SK-N-SH treated with all-trans-retinoic acid at 6 μM for 48 hours (cell line): ENCODE data around the gene RGS2.

Experiments used
- ATAC-seq: fragments of 200-7000 bp; cut with Tn5 transposase; 3 replicates; pipeline ENCODE4 v1.9.1; 2020; ENCODE audit warnings: mild to moderate bottlenecking, moderate library complexity
- ARNTL ChIP-seq: fragments of 450-650 bp; formaldehyde crosslinking; IDR thresholded peaks from 2 replicates; pipeline ENCODE4 v1.5.0; 2020; ENCODE audit warnings: low read depth, mild to moderate bottlenecking, moderate library complexity, borderline replicate concordance
- CREB5 ChIP-seq: fragments of 250-450 bp; sonication (Bioruptor Pico); IDR thresholded peaks from 2 replicates; pipeline ENCODE4 v1.5.1; 2020; ENCODE audit warnings: low read depth, mild to moderate bottlenecking, moderate library complexity
- CSDC2 ChIP-seq: fragments of 250-450 bp; sonication (Bioruptor Pico); IDR thresholded peaks from 2 replicates; pipeline ENCODE4 v1.5.0; 2020; ENCODE audit warnings: mild to moderate bottlenecking, moderate library complexity
- CSRNP3 ChIP-seq: fragments of 250-450 bp; sonication (Bioruptor Pico); IDR thresholded peaks from 2 replicates; pipeline ENCODE4 v1.5.1; 2021; ENCODE audit warnings: mild to moderate bottlenecking, moderate library complexity
- ESRRG ChIP-seq: fragments of 250-450 bp; sonication (Bioruptor Pico); IDR thresholded peaks from 2 replicates; pipeline ENCODE4 v1.6.1; 2021; ENCODE audit warnings: mild to moderate bottlenecking
- GLIS3 ChIP-seq: fragments of 250-450 bp; sonication (Bioruptor Pico); IDR thresholded peaks from 2 replicates; pipeline ENCODE4 v1.5.0; 2020; ENCODE audit warnings: mild to moderate bottlenecking, moderate library complexity
- ISL1 ChIP-seq: fragments of 250-450 bp; sonication (Bioruptor Pico); IDR thresholded peaks from 2 replicates; pipeline ENCODE4 v2.1.2; 2022; ENCODE audit warnings: mild to moderate bottlenecking, moderate library complexity
- OSR1 ChIP-seq: fragments of 250-450 bp; sonication (Bioruptor Pico); IDR thresholded peaks from 2 replicates; pipeline ENCODE4 v1.8.0; 2022; ENCODE audit warnings: moderate library complexity, mild to moderate bottlenecking, inconsistent platforms
- PATZ1 ChIP-seq: fragments of 250-450 bp; sonication (Bioruptor Pico); IDR thresholded peaks from 2 replicates; pipeline ENCODE4 v1.8.0; 2020; ENCODE audit warnings: mild to moderate bottlenecking, moderate library complexity, borderline replicate concordance
- POU6F1 ChIP-seq: fragments of 250-450 bp; sonication (Bioruptor Pico); IDR thresholded peaks from 2 replicates; pipeline ENCODE4 v1.8.0; 2021; ENCODE audit warnings: low read depth, mild to moderate bottlenecking, moderate library complexity, borderline replicate concordance
- PPARA ChIP-seq: fragments of 250-450 bp; sonication (Bioruptor Pico); IDR thresholded peaks from 2 replicates; pipeline ENCODE4 v1.5.0; 2020; ENCODE audit warnings: mild to moderate bottlenecking, borderline replicate concordance
- RARB ChIP-seq: fragments of 250-450 bp; sonication (Bioruptor Pico); IDR thresholded peaks from 2 replicates; pipeline ENCODE4 v1.8.0; 2021; ENCODE audit warnings: mild to moderate bottlenecking, moderate library complexity
- TCF4 ChIP-seq: fragments of 250-450 bp; sonication (Bioruptor Pico); IDR thresholded peaks from 2 replicates; pipeline ENCODE4 v1.8.0; 2021; ENCODE audit warnings: mild to moderate bottlenecking, moderate library complexity, borderline replicate concordance
- TOX ChIP-seq: fragments of 250-450 bp; sonication (Bioruptor Pico); IDR thresholded peaks from 2 replicates; pipeline ENCODE4 v1.8.0; 2021; ENCODE audit warnings: mild to moderate bottlenecking, moderate library complexity, borderline replicate concordance
- TSHZ2 ChIP-seq: fragments of 250-450 bp; sonication (Bioruptor Pico); IDR thresholded peaks from 2 replicates; pipeline ENCODE4 v1.5.0; 2020; ENCODE audit warnings: mild to moderate bottlenecking, moderate library complexity
- ZC3H10 ChIP-seq: fragments of 250-450 bp; sonication (Bioruptor Pico); IDR thresholded peaks from 2 replicates; pipeline ENCODE4 v1.5.1; 2021; ENCODE audit warnings: mild to moderate bottlenecking, moderate library complexity
- ZFP30 ChIP-seq: fragments of 450-650 bp; formaldehyde crosslinking; IDR thresholded peaks from 2 replicates; pipeline ENCODE4 v1.5.0; 2022; ENCODE audit warnings: mild to moderate bottlenecking, moderate library complexity
- ZNF565 ChIP-seq: fragments of 450-650 bp; formaldehyde crosslinking; conservative IDR thresholded peaks from 2 replicates; pipeline ENCODE4 v1.5.0; 2020; ENCODE audit warnings: low read depth, mild to moderate bottlenecking, moderate library complexity
- ZNF70 ChIP-seq: fragments of 450-650 bp; formaldehyde crosslinking; IDR thresholded peaks from 2 replicates; pipeline ENCODE4 v1.5.0; 2020; ENCODE audit warnings: mild to moderate bottlenecking, moderate library complexity
- ZNF8 ChIP-seq: fragments of 450-650 bp; formaldehyde crosslinking; IDR thresholded peaks from 2 replicates; pipeline ENCODE4 v1.5.0; 2020; ENCODE audit warnings: mild to moderate bottlenecking, moderate library complexity

RGS2 gene

GRCh38 chr1:192844360-192844759 is 35.5 kb downstream of the RGS2 start:
- TF ChIP-seq ISL1 (CRISPR knock-in tag) (no peak), CSRNP3 (CRISPR knock-in tag) (no peak), PPARA (CRISPR knock-in tag) (no peak), GLIS3 (CRISPR knock-in tag) (no peak), ARNTL (no peak)
- no peak for ATAC-seq

- TF ChIP-seq ZNF565 (CRISPR knock-in tag) (no peak), ZNF8 (CRISPR knock-in tag) (no peak), TSHZ2 (CRISPR knock-in tag) (no peak), TCF4 (CRISPR knock-in tag) (peak; percentile 70; the same call in 1 of the 2 replicates), ZC3H10 (peak; percentile 66; the same call in 1 of the 2 replicates)
- peak; percentile 26; the same call in 1 of the 3 replicates for ATAC-seq
These were observed 38.1 kb downstream of the RGS2 start for GRCh38 chr1:192846950-192847349.

GRCh38 chr1:192849011-192849410 is 40.2 kb downstream of the RGS2 start:
- no peak for TF ChIP-seq GLIS3 (CRISPR knock-in tag)
- TF ChIP-seq OSR1: no peak
- TF ChIP-seq TOX (CRISPR knock-in tag): no peak
- no peak for TF ChIP-seq PPARA (CRISPR knock-in tag)
- TF ChIP-seq RARB: no peak
- TF ChIP-seq PATZ1 (CRISPR knock-in tag): no peak
- TF ChIP-seq ZC3H10: no peak
- no peak for TF ChIP-seq CREB5
- no peak for TF ChIP-seq ZNF70
- TF ChIP-seq TCF4 (CRISPR knock-in tag): no peak
- TF ChIP-seq CSDC2: no peak
- no peak for TF ChIP-seq ARNTL
- no peak for ATAC-seq

GRCh38 chr1:192849442-192849841 is 40.6 kb downstream of the RGS2 start:
- ATAC-seq: no peak
- TF ChIP-seq ISL1 (CRISPR knock-in tag) (no peak), ZC3H10 (no peak), CREB5 (no peak), GLIS3 (CRISPR knock-in tag) (no peak), ZFP30 (CRISPR knock-in tag) (no peak), CSRNP3 (CRISPR knock-in tag) (no peak), PPARA (CRISPR knock-in tag) (no peak), ARNTL (no peak), TCF4 (CRISPR knock-in tag) (no peak), CSDC2 (no peak), TSHZ2 (CRISPR knock-in tag) (no peak), POU6F1 (CRISPR knock-in tag) (no peak), TOX (CRISPR knock-in tag) (no peak), ESRRG (CRISPR knock-in tag) (no peak), ZNF565 (CRISPR knock-in tag) (no peak), ZNF70 (no peak)
